Osteoblast (primary cell): Measurements from ENCODE around the gene OSBP2. TPM values are rescaled to one million over a fixed set of nuclear protein-coding genes. Genes with fewer than 3 reads are reported as not detected.
A peak's percentile ranks its signal among the peaks of the same experiment; 100 is the strongest.

Experiments used
- DNase-seq: peaks from one replicate; pipeline ENCODE4 v3.0.0; 2011; ENCODE audit warnings: low spot score, mixed read lengths; ENCODE audit not compliant: insufficient read length; ENCODE audit errors: missing footprints
- H2AFZ ChIP-seq: 2 replicates; pipeline ENCODE4 v1.6.0; 2011; ENCODE audit warnings: mild to moderate bottlenecking, low read length
- H3K27ac ChIP-seq: 2 replicates; pipeline ENCODE4 v1.5.1; 2011; ENCODE audit warnings: mild to moderate bottlenecking, low read depth, low read length, moderate library complexity
- H3K27me3 ChIP-seq: 2 replicates; pipeline ENCODE4 v1.6.0; 2012; ENCODE audit warnings: mild to moderate bottlenecking, control low read depth, inconsistent platforms, low read length, moderate library complexity; ENCODE audit not compliant: insufficient read depth
- H3K36me3 ChIP-seq: 2 replicates; pipeline ENCODE4 v1.5.1; 2011; ENCODE audit warnings: mild to moderate bottlenecking, low read length, control low read depth, moderate library complexity; ENCODE audit not compliant: insufficient read depth
- H3K4me1 ChIP-seq: 2 replicates; pipeline ENCODE4 v1.5.1; 2011; ENCODE audit warnings: mild to moderate bottlenecking, low read length, control low read depth, moderate library complexity; ENCODE audit not compliant: insufficient read depth
- H3K4me2 ChIP-seq: 2 replicates; pipeline ENCODE4 v1.6.0; 2011; ENCODE audit warnings: mild to moderate bottlenecking, low read length; ENCODE audit not compliant: insufficient read depth
- H3K4me3 ChIP-seq: fragments of 200-600 bp; sonication (generic); 3 replicates; pipeline ENCODE4 v1.5.1; 2012; ENCODE audit warnings: mild to moderate bottlenecking, low read length, inconsistent platforms; ENCODE audit not compliant: insufficient read depth
- H3K79me2 ChIP-seq: 2 replicates; pipeline ENCODE4 v1.6.0; 2012; ENCODE audit warnings: mild to moderate bottlenecking, low read length, control low read depth, inconsistent platforms; ENCODE audit not compliant: insufficient read depth
- H3K9me3 ChIP-seq: 2 replicates; pipeline ENCODE4 v1.5.1; 2011; ENCODE audit warnings: low read depth, low read length, control low read depth
- H4K20me1 ChIP-seq: 2 replicates; pipeline ENCODE4 v1.6.0; 2012; ENCODE audit warnings: mild to moderate bottlenecking, low read length, control low read depth; ENCODE audit not compliant: insufficient read depth
- CTCF ChIP-seq: IDR thresholded peaks from 2 replicates; pipeline ENCODE4 v1.5.1; 2011; ENCODE audit warnings: mild to moderate bottlenecking, low read depth, low read length, moderate library complexity; ENCODE audit errors: extremely low read depth
- total RNA-seq: library from RNA; depleted of rRNA; stranded (reverse); fragments of >200 nt; gene quantifications from 2 replicates; pipeline ENCODE4 v1.2.3, GENCODE V29; 2012

The OSBP2 gene
- total RNA-seq, 1 donor = 4.3 TPM

GRCh38 chr22:30829901-30830550 is 135.4 kb downstream of the OSBP2 start:
- H2AFZ ChIP-seq = no peak overlapping the region
- TF ChIP-seq CTCF = no peak
- no peaks in the 10 kb centered on the region for H4K20me1 ChIP-seq
- no peaks in the 10 kb centered on the region for H3K9me3 ChIP-seq
- no peaks in the 10 kb centered on the region for H3K79me2 ChIP-seq
- H3K4me3 ChIP-seq = peak overlapping the region; percentile 49
- no peaks in the 10 kb centered on the region for H3K36me3 ChIP-seq
- peak overlapping the region; percentile 61 for H3K4me2 ChIP-seq
- H3K4me1 ChIP-seq = peaks cover 20% of the 10 kb centered on the region
- H3K27me3 ChIP-seq = no peaks in the 10 kb centered on the region
- DNase-seq = peak; percentile 98
- peak overlapping the region; percentile 98 for H3K27ac ChIP-seq

- DNase-seq = peak; percentile 92
- Histone ChIP-seq H3K4me1 (peaks cover 20% of the 10 kb centered on the region), H3K27me3 (no peaks in the 10 kb centered on the region), H3K79me2 (no peaks in the 10 kb centered on the region), H4K20me1 (no peaks in the 10 kb centered on the region), H3K27ac (peak overlapping the region; percentile 98), H3K9me3 (no peaks in the 10 kb centered on the region), H3K4me3 (no peak overlapping the region), H3K36me3 (no peaks in the 10 kb centered on the region), H3K4me2 (peak overlapping the region; percentile 61), H2AFZ (no peak overlapping the region)
- no peak for TF ChIP-seq CTCF
These were observed 136.2 kb downstream of the OSBP2 start for GRCh38 chr22:30830907-30831306.

GRCh38 chr22:30832407-30832987 is 137.8 kb downstream of the OSBP2 start:
- Histone ChIP-seq H3K27ac (no peak overlapping the region), H3K4me3 (no peak overlapping the region)

More at GRCh38 chr22:30832407-30832987, 137.8 kb downstream of the OSBP2 start:
- H3K4me2 ChIP-seq = no peak overlapping the region
- H2AFZ ChIP-seq = no peak overlapping the region
- H3K9me3 ChIP-seq = no peaks in the 10 kb centered on the region
- H3K4me1 ChIP-seq = peaks cover 20% of the 10 kb centered on the region
- no peaks in the 10 kb centered on the region for H3K79me2 ChIP-seq
- no peaks in the 10 kb centered on the region for H3K36me3 ChIP-seq
- H3K27me3 ChIP-seq = no peaks in the 10 kb centered on the region
- no peak for TF ChIP-seq CTCF
- no peaks in the 10 kb centered on the region for H4K20me1 ChIP-seq
- no peak for DNase-seq
